NOMO-1 treated with dmso at 0.1 percent for 144 hours (cell line): ENCODE results near the gene CLCNKB.

Experiments
- DNase-seq: peaks from one replicate; lab custom pipeline; 2025; ENCODE audit not compliant: unreplicated experiment; lab: John Stamatoyannopoulos, UW

Gene CLCNKB

DNA sequence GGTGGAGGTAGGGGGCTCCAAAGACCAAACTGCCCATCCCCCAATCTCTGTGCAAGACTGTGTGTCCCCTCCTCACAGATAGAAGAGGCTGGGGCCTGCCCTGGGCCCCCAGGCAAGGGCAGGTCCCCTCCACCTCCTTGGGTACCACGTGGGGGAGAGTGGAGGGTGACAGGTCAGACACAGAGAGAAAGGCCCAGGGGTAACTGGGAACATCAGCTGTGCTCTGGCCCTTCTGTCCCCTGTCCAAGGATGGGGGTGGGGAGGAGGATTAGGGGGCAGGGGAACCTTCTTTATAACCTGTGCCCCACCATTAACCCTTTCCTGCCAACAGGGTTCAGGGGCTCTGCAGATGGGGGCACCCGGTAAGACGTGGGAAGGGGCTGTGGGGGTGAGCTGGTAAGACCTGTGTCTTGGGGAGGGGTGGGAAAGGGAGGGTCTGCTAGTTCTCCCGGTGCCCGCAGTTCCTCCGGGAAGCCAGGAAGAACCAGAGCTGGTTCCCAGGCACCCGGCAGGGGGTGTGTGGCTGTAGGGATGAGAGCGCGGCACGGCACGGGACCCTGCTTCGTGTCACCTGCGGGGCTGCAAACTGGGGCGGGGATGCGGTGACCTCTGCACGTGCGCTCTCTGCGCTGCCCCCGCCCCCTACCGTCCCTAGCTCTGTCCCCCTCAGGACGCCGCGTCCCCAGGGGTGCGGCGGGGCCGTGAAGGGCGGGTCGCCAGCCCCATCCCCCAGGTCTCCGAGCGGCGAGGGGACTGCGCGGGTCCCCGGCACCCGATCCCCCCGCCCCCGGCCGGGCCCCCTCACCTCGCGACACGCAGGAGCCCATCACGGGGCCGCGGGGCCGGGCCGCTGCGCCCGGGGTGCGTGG, 29.3 kb downstream of the CLCNKB start:
- no peak for DNase-seq

GRCh38 chr1:16073490-16074119, 30.0 kb downstream of the CLCNKB start, which contains the start of gene FAM131C:
FAM131C (minus strand) TSS chr1:16073651; CDS start chr1:16073442, 209 bp downstream.
- no peak for DNase-seq

GRCh38 chr1:16074217-16074616, 30.6 kb downstream of the CLCNKB start:
- no peak for DNase-seq

- no peak for DNase-seq
Measured at GRCh38 chr1:16075337-16076030, 31.9 kb downstream of the CLCNKB start.

DNA sequence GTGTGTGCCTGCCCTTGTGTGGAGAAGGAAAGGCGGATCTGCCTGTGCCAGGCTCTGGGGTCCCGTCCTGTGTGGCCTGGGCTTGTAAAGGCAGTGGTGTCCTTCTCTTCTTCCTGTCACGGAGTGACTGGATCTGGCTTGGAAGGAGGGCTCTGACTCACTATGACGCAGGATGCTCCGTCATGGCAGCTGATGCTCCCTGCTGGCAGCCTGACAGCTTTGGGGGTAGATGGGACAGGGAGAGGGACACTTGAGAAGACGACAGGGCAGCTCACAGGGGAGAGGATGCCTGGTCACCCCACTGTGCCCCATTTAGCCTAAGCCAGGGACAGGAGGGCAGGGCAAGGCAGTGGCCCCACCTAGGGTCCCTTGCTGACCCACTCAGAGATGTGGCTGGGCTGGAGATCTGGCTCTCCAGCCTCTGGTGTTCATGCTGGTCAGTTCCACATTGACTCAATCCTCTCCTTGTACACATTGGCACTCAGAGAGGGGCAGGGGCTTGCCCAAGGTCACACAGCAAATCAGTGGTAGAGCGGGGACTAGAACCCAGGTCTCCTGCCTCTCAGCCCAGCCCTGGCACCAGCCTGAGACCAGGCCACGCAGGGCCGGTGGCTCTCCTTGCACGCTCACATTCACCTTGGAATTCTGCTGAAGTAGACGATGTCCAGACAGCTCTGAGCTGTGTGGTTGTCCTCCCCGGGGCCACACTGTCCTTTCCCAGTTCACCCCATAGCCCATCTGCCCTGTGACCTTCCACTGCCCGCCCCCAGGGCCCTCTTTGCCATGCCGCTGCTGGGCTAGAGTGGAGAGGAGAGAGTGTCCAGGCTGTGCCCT, 32.7 kb downstream of the CLCNKB start:
- DNase-seq: no peak

DNA sequence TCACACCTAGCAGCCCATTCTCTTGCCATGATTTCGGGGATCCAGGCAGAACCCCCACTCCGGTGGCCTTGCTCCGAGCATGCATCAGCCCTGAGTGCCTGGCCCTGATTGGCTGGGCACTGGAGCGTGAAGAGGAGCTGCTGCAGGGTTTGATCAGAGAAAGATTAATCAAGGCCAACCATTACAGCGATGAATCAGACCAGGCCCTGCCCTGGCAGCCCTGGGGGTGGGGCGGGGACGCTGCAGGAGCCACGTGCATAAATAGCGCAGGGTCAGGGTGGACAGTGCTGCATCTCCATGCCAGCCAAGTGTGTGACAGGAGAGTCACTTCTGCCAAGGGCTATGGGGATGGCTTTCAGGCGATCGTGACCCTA, 33.3 kb downstream of the CLCNKB start:
- DNase-seq: no peak

- no peak for DNase-seq
Measured at GRCh38 chr1:16077406-16078245, 34.0 kb downstream of the CLCNKB start.

GRCh38 chr1:16078925-16079656, 35.5 kb downstream of the CLCNKB start:
- peak; percentile 47 for DNase-seq

- no peak for DNase-seq
Measured at GRCh38 chr1:16080422-16081150, 37.0 kb downstream of the CLCNKB start.

- no peak for DNase-seq
Measured at GRCh38 chr1:16081636-16082035, 38.1 kb downstream of the CLCNKB start.

- DNase-seq: no peak
Measured at GRCh38 chr1:16082283-16083038, 38.9 kb downstream of the CLCNKB start.

GRCh38 chr1:16083486-16083885, 39.9 kb downstream of the CLCNKB start:
- no peak for DNase-seq

DNA sequence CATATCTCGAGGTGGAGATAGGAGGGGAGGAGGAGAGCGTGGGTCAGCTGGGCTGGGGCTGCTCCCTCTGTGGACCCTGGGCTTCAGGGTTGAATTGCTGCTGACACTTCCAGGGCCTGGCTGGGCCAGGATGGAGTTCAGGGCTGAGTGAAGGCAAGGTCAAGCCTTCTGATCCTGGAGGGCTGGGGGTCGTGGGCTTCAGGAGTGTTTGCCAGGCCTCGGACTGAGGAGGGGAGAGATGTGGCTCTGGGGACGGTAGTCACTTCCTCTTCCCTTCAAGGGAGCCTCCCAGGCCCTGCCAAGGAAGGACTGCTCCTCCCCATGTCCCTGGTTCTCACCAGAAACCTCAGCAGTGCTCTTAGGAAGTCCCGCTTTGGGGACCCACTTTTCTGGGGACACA, 41.9 kb downstream of the CLCNKB start:
- DNase-seq: no peak

GRCh38 chr1:16087733-16088132, 44.2 kb downstream of the CLCNKB start:
- no peak for DNase-seq

- no peak for DNase-seq
Measured at GRCh38 chr1:16088351-16088911, 44.8 kb downstream of the CLCNKB start.

- DNase-seq: no peak
Measured at GRCh38 chr1:16088996-16089395, 45.4 kb downstream of the CLCNKB start.

DNA sequence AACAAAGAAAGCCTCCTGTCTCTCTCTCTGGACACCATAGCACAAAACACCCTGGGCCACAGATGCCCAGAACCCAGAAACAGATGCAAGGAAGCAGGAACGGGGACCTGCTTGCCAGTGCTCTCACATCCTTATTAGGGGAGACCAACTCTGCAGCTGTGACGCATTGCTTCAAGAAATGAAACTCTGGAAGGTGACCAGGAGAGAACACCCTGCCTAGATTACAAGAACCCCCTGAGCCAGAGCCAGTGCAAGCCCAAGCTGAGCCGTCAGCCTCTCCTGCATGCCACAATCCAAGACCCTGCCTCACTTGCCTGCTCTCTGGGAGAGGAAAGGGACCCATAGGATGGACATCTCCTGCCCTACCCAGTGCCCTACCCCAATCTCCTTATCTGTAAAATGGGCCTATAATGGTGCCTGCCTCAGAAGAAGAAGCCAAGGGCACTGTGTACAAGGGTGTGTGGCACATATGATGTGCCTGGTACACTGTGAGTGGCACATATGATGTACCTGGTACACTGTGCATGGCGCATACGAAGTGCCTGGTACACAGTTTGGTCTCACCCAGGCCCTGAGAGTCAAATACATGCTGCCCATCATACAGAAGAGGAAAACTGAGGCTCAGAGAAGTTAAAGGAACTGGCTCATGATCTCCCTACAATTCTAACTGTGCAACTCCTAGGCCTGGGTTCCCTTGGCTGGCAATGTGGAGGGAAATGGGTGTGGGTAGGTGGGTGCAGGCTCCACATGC, 46.7 kb downstream of the CLCNKB start:
- no peak for DNase-seq
